ENCODE results near the gene ITIH3. TPM values are rescaled to one million over a fixed set of nuclear protein-coding genes. Genes with fewer than 3 reads are reported as not detected.

The ITIH3 gene
- total and polyA plus RNA-seq, 7 experiments from 2014 or later: not detected

DNA sequence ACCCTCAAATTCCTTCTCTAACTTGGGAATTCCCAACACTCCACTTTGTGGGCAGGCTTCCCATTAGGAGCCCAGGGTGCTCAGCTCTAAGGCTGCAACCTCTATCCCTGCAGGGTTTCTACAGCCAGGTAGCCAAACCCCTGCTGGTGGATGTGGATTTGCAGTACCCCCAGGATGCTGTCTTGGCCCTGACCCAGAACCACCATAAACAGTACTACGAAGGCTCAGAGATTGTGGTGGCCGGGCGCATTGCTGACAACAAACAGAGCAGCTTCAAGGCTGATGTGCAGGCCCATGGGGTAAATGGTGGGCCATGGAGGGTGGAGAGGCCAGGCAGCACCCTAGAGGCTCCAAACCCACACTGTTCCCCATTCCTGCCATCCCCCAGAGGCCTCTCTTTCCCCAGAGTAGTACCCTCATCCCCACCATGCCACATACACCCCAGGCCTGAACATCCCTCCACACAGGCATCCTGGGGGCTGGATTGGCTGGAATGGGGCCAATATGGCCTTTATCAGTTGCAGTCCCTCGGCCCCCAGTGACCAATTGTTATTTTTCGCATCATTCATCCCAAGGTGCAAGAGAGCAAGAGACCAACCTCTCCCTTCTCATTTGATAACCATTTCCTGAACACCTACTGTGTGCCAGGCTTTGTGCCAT is 9.5 kb upstream of the ITIH3 start:
- Histone ChIP-seq H3K27ac (ENCODE audit: low read depth, low read length) (no peak overlapping the region), H3K27me3 (ENCODE audit: control insufficient read depth in 2 of 2, insufficient read depth in 2 of 2, low read length in 2 of 2) (no peaks in the 10 kb centered on the region), H3K4me1 (ENCODE audit: control insufficient read depth in 2 of 2, insufficient read depth in 2 of 2, low read length in 2 of 2) (no peaks in the 10 kb centered on the region), H3K4me3 (ENCODE audit: low read length) (no peak overlapping the region), H3K9me3 (ENCODE audit: control insufficient read depth in 2 of 3, low read length in 3 of 3) (no peaks in the 10 kb centered on the region), H3K36me3 (ENCODE audit: control insufficient read depth in 2 of 3, insufficient read depth in 3 of 3, low read length in 3 of 3) (no peaks in the 10 kb centered on the region)
- H3K4me3 Mint-ChIP-seq: no peak overlapping the region
- no peaks in the 10 kb centered on the region for H3K9me3 Mint-ChIP-seq
- no peaks in the 10 kb centered on the region for H3K36me3 Mint-ChIP-seq
- no peak for DNase-seq
- H3K4me1 Mint-ChIP-seq: peaks cover 0 to 6% (median 0%) of the 10 kb centered on the region in 7 donors
- intact Hi-C loops (cut with micrococcal nuclease): no loop called here
- ChIA-PET CTCF (no interaction called here), POLR2A (no interaction called here)
- H3K27ac Mint-ChIP-seq: no peak overlapping the region
- peaks cover 0 to 11% (median 3%) of the 10 kb centered on the region in 5 donors for H3K27me3 Mint-ChIP-seq
- ATAC-seq: no peak

DNA sequence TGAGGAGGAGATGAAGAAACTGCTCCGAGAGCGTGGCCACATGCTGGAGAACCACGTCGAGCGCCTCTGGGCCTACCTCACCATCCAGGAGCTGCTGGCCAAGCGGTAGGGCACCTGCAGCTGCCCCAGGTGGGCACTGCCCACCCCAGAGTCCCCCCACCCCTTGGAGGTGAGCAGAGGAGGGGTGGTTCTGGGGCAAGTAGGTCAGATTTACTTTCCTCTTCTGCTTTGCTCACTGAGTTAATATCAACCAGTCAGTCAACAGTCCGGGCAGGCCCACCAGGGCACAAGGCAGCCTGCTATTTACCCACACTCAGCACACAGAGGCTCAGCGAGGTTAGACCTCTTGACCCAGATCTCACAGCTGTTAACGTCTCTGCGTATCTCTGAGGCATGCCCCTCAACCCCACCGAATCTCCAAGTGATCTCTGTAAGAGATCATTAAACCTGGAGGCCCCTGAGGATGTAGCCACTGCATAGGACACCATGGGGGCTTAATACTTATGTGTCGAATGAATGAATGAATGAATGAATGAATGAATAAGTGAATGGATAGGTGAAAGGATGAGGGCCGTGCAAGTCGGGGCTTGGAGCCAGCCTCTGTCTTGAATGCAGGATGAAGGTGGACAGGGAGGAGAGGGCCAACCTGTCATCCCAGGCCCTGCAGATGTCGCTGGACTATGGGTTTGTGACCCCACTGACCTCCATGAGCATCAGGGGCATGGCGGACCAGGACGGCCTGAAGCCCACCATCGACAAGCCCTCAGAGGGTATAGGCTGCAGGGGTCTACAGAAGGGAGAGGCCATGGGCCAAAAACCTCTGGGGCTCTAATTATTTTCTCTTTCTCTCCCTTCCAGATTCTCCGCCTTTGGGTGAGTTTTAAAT is 8.0 kb upstream of the ITIH3 start:
- no peak overlapping the region for H3K27ac Mint-ChIP-seq
- Histone ChIP-seq H3K36me3 (ENCODE audit: control insufficient read depth in 2 of 3, insufficient read depth in 3 of 3, low read length in 3 of 3) (no peaks in the 10 kb centered on the region), H3K27ac (ENCODE audit: low read depth, low read length) (no peak overlapping the region), H3K27me3 (ENCODE audit: control insufficient read depth in 2 of 2, insufficient read depth in 2 of 2, low read length in 2 of 2) (no peaks in the 10 kb centered on the region), H3K4me1 (ENCODE audit: control insufficient read depth in 2 of 2, insufficient read depth in 2 of 2, low read length in 2 of 2) (no peaks in the 10 kb centered on the region), H3K9me3 (ENCODE audit: control insufficient read depth in 2 of 3, low read length in 3 of 3) (no peaks in the 10 kb centered on the region), H3K4me3 (ENCODE audit: low read length) (no peak overlapping the region)
- no peak for ATAC-seq
- H3K27me3 Mint-ChIP-seq: peaks cover 0 to 11% (median 3%) of the 10 kb centered on the region in 5 donors
- intact Hi-C loops (cut with micrococcal nuclease): no loop called here
- H3K4me1 Mint-ChIP-seq: peaks cover 0 to 6% (median 0%) of the 10 kb centered on the region in 7 donors
- CTCF ChIA-PET: no interaction called here
- no peak overlapping the region for H3K4me3 Mint-ChIP-seq
- DNase-seq: no peak
- POLR2A ChIA-PET: no interaction called here
- no peaks in the 10 kb centered on the region for H3K9me3 Mint-ChIP-seq
- H3K36me3 Mint-ChIP-seq: no peaks in the 10 kb centered on the region

DNA sequence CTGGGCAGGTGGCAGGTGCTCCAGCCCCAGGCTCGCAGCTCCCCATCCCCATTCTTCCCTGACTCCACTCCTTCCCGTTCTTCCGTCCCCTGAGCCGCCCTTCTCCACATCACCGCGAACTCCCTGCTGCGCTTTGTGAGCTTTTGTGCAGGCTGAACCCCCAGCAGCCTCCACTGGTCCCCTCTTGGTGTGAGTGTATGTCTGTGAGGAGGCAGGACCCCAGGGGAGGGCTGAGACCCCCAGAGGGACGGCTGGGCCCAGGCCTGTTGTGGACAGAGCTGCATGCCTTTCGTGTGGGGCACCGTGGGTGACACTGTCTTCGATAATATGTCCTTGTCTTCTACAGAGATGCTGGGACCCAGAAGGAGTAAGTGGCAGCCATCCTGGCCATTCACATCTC is 7.3 kb upstream of the ITIH3 start:
- H3K4me1 Mint-ChIP-seq: no peaks in the 10 kb centered on the region
- CTCF ChIA-PET: interaction anchor here (0.6 kb wide), 1 partner anchor 89 kb away, joined by 3 read pairs; no protein-coding TSS in a partner anchor
- no peak for DNase-seq

DNA sequence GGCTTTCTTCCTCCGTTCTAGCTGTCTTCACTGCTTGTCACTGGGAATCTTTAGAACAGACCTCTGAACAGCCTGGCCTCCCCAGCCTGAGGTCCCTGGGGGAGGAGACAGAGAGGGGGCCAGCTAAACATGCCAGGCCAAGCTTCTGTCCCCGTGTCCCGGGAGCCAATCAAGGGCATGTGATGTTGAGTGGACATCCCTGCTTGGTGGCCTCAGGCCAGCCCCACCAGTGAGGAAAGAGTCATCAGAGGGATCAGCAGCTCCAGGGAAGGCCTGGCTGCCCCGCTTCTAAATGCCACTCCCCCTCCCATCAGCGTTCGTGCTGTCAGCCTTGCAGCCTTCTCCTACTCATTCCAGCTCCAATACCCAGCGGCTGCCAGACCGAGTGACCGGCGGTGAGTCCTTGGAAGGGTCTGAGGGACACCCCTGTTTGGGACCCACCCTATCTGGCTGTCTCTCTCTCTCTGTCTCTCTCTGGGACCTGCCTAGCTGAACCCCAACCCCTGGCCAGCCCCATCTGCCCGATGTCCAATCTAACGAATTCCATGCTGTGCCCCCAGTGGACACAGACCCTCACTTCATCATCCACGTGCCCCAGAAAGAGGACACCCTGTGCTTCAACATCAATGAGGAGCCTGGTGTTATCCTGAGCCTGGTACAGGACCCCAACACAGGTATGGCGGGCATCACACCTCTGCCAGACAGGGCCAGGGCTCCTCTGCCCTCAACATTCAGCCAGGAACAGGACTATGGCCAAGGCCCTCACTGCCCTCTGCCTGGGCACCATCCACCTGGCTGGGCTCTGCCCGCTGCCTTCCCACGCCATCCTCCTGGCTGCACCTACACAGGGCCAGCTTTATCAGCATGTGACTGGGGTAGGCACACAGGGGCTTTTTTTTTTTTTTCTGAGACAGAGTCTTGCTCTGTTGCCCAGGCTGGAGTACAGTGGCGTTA is 6.6 kb upstream of the ITIH3 start:
- Histone ChIP-seq H3K9me3 (ENCODE audit: control insufficient read depth in 2 of 3, low read length in 3 of 3) (no peaks in the 10 kb centered on the region), H3K27ac (ENCODE audit: low read depth, low read length) (no peak overlapping the region), H3K4me3 (ENCODE audit: low read length) (no peak overlapping the region), H3K27me3 (ENCODE audit: control insufficient read depth in 2 of 2, insufficient read depth in 2 of 2, low read length in 2 of 2) (no peaks in the 10 kb centered on the region), H3K4me1 (ENCODE audit: control insufficient read depth in 2 of 2, insufficient read depth in 2 of 2, low read length in 2 of 2) (no peaks in the 10 kb centered on the region), H3K36me3 (ENCODE audit: control insufficient read depth in 2 of 3, insufficient read depth in 3 of 3, low read length in 3 of 3) (no peaks in the 10 kb centered on the region)
- DNase-seq: no peak
- Mint-ChIP-seq H3K4me1 (no peaks in the 10 kb centered on the region), H3K36me3 (no peaks in the 10 kb centered on the region), H3K27ac (no peak overlapping the region), H3K4me3 (no peak overlapping the region), H3K9me3 (no peaks in the 10 kb centered on the region), H3K27me3 (peaks cover 0 to under 1% (median 0%) of the 10 kb centered on the region in 5 donors)
- POLR2A ChIA-PET: no interaction called here
- intact Hi-C loops (cut with micrococcal nuclease): no loop called here
- CTCF ChIA-PET: interaction anchor here (0.6 kb wide), 1 partner anchor 88 kb away, joined by 3 read pairs; no protein-coding TSS in a partner anchor
- no peak for ATAC-seq

More for the DNA sequence above, 7.3 kb upstream of the ITIH3 start:
- Mint-ChIP-seq H3K27ac (no peak overlapping the region), H3K36me3 (no peaks in the 10 kb centered on the region), H3K9me3 (no peaks in the 10 kb centered on the region), H3K4me3 (no peak overlapping the region), H3K27me3 (peaks cover 0 to 5% (median 1%) of the 10 kb centered on the region in 5 donors)
- no peak overlapping the region for H3K4me3 ChIP-seq (ENCODE audit: low read length)
- no peaks in the 10 kb centered on the region for H3K4me1 ChIP-seq (ENCODE audit: control insufficient read depth in 2 of 2, insufficient read depth in 2 of 2, low read length in 2 of 2)
- intact Hi-C loops (cut with micrococcal nuclease): no loop called here
- no peaks in the 10 kb centered on the region for H3K27me3 ChIP-seq (ENCODE audit: control insufficient read depth in 2 of 2, insufficient read depth in 2 of 2, low read length in 2 of 2)
- H3K36me3 ChIP-seq (ENCODE audit: control insufficient read depth in 2 of 3, insufficient read depth in 3 of 3, low read length in 3 of 3): no peaks in the 10 kb centered on the region
- ATAC-seq: no peak
- no peak overlapping the region for H3K27ac ChIP-seq (ENCODE audit: low read depth, low read length)
- POLR2A ChIA-PET: no interaction called here
- H3K9me3 ChIP-seq (ENCODE audit: control insufficient read depth in 2 of 3, low read length in 3 of 3): no peaks in the 10 kb centered on the region

DNA sequence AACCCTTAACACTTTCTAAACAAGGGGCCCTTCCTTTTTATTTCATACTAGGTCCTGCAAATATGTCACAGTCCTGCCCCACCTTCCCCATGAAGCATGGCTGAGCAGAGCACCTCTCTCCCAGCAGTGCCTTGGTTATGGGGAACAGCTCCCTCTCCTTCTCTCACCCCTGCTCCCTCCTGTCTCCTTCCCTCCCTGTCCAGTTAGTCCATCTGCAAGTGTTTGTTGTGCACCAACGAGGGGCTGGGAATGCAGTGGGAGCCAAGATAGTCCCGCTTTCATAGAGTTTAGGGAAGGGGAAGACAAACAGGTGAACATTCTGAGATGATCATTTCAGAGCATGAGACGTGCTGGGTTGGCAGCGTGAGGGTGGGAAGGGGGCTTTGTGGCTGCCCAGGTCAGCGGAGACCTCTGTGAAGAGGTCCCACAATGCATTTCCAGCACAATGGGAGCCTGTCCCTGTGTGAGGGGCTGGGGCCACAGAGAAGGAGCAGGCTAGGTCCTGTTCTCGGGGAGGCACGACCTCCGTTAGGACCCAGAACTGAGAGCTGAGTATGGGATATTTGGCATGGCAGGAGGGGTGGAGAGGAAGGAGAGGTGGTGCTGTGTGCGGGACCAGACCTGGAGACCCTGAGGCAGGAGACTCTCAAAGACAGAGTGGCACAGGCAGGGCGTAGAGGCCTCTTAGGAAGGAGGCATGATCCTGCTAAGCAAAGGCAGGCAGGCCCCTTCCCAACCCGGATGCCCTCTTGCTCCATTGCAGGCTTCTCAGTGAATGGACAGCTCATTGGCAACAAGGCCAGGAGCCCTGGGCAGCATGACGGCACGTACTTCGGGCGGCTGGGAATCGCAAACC is 5.5 kb upstream of the ITIH3 start:
- ChIA-PET POLR2A (no interaction called here), CTCF (no interaction called here)
- Histone ChIP-seq H3K27me3 (ENCODE audit: control insufficient read depth in 2 of 2, insufficient read depth in 2 of 2, low read length in 2 of 2) (no peaks in the 10 kb centered on the region), H3K27ac (ENCODE audit: low read depth, low read length) (no peak overlapping the region), H3K9me3 (ENCODE audit: control insufficient read depth in 2 of 3, low read length in 3 of 3) (no peaks in the 10 kb centered on the region), H3K4me1 (ENCODE audit: control insufficient read depth in 2 of 2, insufficient read depth in 2 of 2, low read length in 2 of 2) (no peaks in the 10 kb centered on the region), H3K4me3 (ENCODE audit: low read length) (no peak overlapping the region), H3K36me3 (ENCODE audit: control insufficient read depth in 2 of 3, insufficient read depth in 3 of 3, low read length in 3 of 3) (no peaks in the 10 kb centered on the region)
- H3K4me3 Mint-ChIP-seq: no peak overlapping the region
- ATAC-seq (no peak), DNase-seq (no peak)
- no peaks in the 10 kb centered on the region for H3K36me3 Mint-ChIP-seq
- H3K27me3 Mint-ChIP-seq: no peaks in the 10 kb centered on the region
- intact Hi-C loops (cut with micrococcal nuclease): no loop called here
- no peaks in the 10 kb centered on the region for H3K9me3 Mint-ChIP-seq
- peaks cover 0 to 4% (median 0%) of the 10 kb centered on the region in 7 donors for H3K4me1 Mint-ChIP-seq
- no peak overlapping the region for H3K27ac Mint-ChIP-seq

DNA sequence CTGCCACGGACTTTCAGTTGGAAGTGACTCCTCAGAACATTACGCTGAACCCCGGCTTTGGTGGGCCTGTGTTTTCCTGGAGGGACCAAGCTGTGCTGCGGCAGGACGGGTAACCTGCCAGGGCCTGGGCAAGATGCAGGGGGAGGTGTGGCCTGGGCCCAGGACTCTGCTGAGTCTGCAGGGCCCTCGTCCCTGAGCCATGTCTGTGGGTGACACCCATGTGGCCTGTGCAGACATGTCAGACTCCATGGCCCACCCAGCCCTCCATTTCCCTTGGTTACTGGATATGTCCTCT is 4.9 kb upstream of the ITIH3 start:
- H3K4me1 Mint-ChIP-seq: peaks cover 0 to 4% (median 0%) of the 10 kb centered on the region in 7 donors
- H3K4me1 ChIP-seq (ENCODE audit: control insufficient read depth in 2 of 2, insufficient read depth in 2 of 2, low read length in 2 of 2): no peaks in the 10 kb centered on the region
- ATAC-seq (no peak), DNase-seq (no peak)
- no peak overlapping the region for H3K27ac ChIP-seq (ENCODE audit: low read depth, low read length)
- no peaks in the 10 kb centered on the region for H3K36me3 ChIP-seq (ENCODE audit: control insufficient read depth in 2 of 3, insufficient read depth in 3 of 3, low read length in 3 of 3)
- no peak overlapping the region for H3K4me3 Mint-ChIP-seq
- no peaks in the 10 kb centered on the region for H3K36me3 Mint-ChIP-seq
- H3K27me3 Mint-ChIP-seq: no peaks in the 10 kb centered on the region
- ChIA-PET POLR2A (no interaction called here), CTCF (no interaction called here)
- H3K27me3 ChIP-seq (ENCODE audit: control insufficient read depth in 2 of 2, insufficient read depth in 2 of 2, low read length in 2 of 2): no peaks in the 10 kb centered on the region
- peak overlapping the region in 1 of 9 donors; percentile 46 for H3K27ac Mint-ChIP-seq
- no peak overlapping the region for H3K4me3 ChIP-seq (ENCODE audit: low read length)
- H3K9me3 Mint-ChIP-seq: no peaks in the 10 kb centered on the region
- intact Hi-C loops (cut with micrococcal nuclease): no loop called here
- no peaks in the 10 kb centered on the region for H3K9me3 ChIP-seq (ENCODE audit: control insufficient read depth in 2 of 3, low read length in 3 of 3)
